ENCODE measurements around the gene ANKRD13A. TPM values are rescaled to one million over a fixed set of nuclear protein-coding genes. Genes with fewer than 3 reads are reported as not detected.
"Not testable (repeated sequence)": the region's sequence is repeated elsewhere in the genome, so short reads cannot be mapped to it uniquely, and the experiment has no call there.

ANKRD13A gene
- total RNA-seq, 1 donor from 2014 or later: 25.1 TPM

DNA sequence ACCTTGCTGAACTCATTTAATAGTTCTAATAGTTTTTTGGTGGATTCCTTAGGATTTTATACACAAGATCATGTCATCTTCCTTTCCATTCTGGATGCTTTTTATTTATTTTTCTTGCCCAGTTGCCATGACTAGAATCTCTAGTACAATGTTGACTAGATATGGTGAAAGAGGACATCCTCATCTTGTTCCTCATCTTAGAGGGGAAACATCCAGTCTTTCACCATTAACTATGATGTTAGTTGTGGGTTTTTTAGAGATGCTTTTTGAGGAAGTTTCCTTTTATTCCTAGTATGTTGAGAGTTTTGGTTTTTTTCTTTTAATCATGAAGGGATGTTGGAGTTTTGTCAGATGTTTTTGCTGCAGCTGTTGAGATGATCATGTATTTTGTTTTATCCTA is 8.7 kb downstream of the ANKRD13A start:
- Mint-ChIP-seq H3K9me3 (peaks cover 5% of the 10 kb centered on the region), H3K4me1 (no peaks in the 10 kb centered on the region), H3K36me3 (peaks cover 9% of the 10 kb centered on the region), H3K4me3 (no peak overlapping the region), H3K27ac (no peak overlapping the region), H3K27me3 (ENCODE audit: low read depth) (no peaks in the 10 kb centered on the region)
- no peak for DNase-seq (ENCODE audit: low spot score in 2 of 2, unreplicated experiment in 2 of 2)
- no peak for TF ChIP-seq CTCF (IDR thresholded peaks at IDR 0.05; ENCODE audit: unreplicated experiment)

DNA sequence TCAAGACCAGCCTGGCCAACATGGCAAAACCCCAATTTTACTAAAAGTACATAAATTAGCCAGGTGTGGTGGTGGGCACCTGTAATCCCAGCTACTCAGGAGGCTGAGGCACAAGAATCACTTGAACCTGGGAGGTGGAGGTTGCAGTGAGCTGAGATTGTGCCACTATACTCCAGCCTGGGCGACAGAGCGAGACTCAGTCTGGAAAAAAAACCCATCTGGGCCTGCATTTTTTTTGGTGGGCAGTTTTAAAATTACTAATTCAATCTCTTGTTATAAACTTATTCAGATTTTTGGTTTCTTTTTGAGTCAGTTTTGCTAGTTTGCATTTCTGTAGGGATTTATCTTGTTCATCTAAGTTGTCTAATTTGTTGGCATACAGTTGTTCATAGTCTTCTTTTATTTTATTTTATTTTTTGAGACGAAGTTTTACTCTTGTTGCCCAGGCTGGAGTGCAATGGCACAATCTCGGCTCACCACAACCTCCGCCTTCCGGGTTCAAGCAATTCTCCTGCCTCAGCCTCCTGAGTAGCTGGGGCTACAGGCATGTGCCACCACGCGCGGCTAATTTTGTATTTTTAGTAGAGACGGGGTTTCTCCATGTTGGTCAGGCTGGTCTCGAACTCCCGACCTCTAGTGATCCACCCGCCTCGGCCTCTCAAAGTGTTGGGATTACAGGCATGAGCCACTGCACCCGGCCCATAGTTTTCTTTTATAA is 9.6 kb downstream of the ANKRD13A start:
- H3K27ac Mint-ChIP-seq; H3K9me3 Mint-ChIP-seq; H3K4me1 Mint-ChIP-seq; H3K36me3 Mint-ChIP-seq; H3K4me3 Mint-ChIP-seq; DNase-seq (ENCODE audit: low spot score in 2 of 2, unreplicated experiment in 2 of 2); H3K27me3 Mint-ChIP-seq (ENCODE audit: low read depth): not testable (repeated sequence)

GRCh38 chr12:110010853-110011723 is 11.9 kb downstream of the ANKRD13A start:
- peaks cover 5% of the 10 kb centered on the region for H3K9me3 Mint-ChIP-seq
- H3K4me3 Mint-ChIP-seq: no peak overlapping the region
- DNase-seq (ENCODE audit: low spot score in 2 of 2, unreplicated experiment in 2 of 2): no peak
- H3K27ac Mint-ChIP-seq: no peak overlapping the region
- H3K36me3 Mint-ChIP-seq: peaks cover 11% of the 10 kb centered on the region
- H3K4me1 Mint-ChIP-seq: no peaks in the 10 kb centered on the region
- H3K27me3 Mint-ChIP-seq (ENCODE audit: low read depth): no peaks in the 10 kb centered on the region
- TF ChIP-seq CTCF (IDR thresholded peaks at IDR 0.05; ENCODE audit: unreplicated experiment): no peak

DNA sequence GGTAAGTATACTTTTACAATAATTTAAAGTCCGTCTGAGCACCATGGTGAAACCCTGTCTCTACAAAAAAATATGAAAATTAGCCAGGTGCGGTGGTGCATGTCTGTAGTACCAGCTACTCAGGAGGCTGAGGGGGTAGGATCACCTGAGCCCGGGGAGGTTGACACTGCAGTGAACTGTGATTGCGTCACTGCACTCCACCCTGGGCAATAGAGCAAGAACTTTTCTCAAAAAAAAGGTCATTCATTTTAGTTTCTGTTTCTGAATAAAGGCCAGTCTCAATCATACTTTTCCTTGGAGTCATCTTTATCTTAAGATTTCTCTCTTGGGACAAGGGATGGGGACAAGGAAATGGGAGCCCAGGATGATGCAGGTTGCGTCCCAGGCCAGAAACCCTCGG is 12.9 kb downstream of the ANKRD13A start:
- no peak for DNase-seq (ENCODE audit: low spot score in 2 of 2, unreplicated experiment in 2 of 2)
- Mint-ChIP-seq H3K36me3 (peaks cover 8% of the 10 kb centered on the region), H3K4me1 (no peaks in the 10 kb centered on the region), H3K4me3 (no peak overlapping the region), H3K27me3 (ENCODE audit: low read depth) (no peaks in the 10 kb centered on the region), H3K9me3 (peaks cover 5% of the 10 kb centered on the region), H3K27ac (no peak overlapping the region)
- no peak for TF ChIP-seq CTCF (IDR thresholded peaks at IDR 0.05; ENCODE audit: unreplicated experiment)

DNA sequence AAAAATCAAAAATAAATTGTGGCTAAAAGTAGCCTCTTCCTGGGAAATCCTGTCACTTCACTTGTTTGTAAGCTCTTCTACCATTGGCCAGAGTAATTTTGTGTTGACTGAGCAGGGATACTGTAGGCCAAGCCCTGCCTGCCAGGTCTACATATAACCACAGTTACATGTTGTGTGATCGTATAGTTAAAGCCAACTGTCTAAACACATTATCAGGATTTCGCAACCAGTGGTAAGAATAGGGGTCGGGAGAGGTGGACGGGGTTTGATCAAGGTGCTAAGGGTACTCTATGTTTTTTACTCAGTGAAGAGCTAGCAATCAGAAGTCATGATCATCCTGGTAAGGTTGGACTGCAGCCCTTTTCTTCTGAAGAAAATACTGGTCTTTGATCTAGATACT is 13.4 kb downstream of the ANKRD13A start:
- no peak for DNase-seq (ENCODE audit: low spot score in 2 of 2, unreplicated experiment in 2 of 2)
- H3K27me3 Mint-ChIP-seq (ENCODE audit: low read depth): no peaks in the 10 kb centered on the region
- no peak for TF ChIP-seq CTCF (IDR thresholded peaks at IDR 0.05; ENCODE audit: unreplicated experiment)
- H3K9me3 Mint-ChIP-seq: peaks cover 5% of the 10 kb centered on the region
- H3K4me3 Mint-ChIP-seq: no peak overlapping the region
- no peak overlapping the region for H3K27ac Mint-ChIP-seq
- no peaks in the 10 kb centered on the region for H3K4me1 Mint-ChIP-seq
- H3K36me3 Mint-ChIP-seq: peaks cover 8% of the 10 kb centered on the region

DNA sequence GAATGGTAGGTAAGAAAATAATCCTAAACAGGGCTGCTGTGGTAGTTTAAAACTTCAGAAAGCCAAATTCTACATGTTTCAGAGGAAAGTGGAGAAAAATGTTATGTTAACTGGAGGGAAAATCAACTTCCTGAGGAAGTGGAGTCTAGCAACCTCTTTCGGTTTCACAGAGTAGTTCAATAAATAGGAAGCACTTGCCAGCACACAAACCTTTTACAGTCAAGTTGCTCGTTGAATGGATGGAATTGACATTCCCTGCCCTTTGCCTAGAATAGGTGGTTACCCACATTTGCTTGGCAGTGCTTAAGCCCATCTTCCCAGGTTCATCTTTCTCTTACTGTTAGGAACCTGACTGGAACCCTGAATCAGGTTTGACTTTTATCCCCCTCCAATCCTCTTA is 15.9 kb downstream of the ANKRD13A start:
- Mint-ChIP-seq H3K27ac (no peak overlapping the region), H3K27me3 (ENCODE audit: low read depth) (no peaks in the 10 kb centered on the region), H3K36me3 (peaks cover 15% of the 10 kb centered on the region), H3K4me3 (no peak overlapping the region), H3K4me1 (no peaks in the 10 kb centered on the region), H3K9me3 (no peaks in the 10 kb centered on the region)
- DNase-seq (ENCODE audit: low spot score in 2 of 2, unreplicated experiment in 2 of 2): no peak
- TF ChIP-seq CTCF (IDR thresholded peaks at IDR 0.05; ENCODE audit: unreplicated experiment): no peak
